ENCODE results near the gene NPTXR.

DNA sequence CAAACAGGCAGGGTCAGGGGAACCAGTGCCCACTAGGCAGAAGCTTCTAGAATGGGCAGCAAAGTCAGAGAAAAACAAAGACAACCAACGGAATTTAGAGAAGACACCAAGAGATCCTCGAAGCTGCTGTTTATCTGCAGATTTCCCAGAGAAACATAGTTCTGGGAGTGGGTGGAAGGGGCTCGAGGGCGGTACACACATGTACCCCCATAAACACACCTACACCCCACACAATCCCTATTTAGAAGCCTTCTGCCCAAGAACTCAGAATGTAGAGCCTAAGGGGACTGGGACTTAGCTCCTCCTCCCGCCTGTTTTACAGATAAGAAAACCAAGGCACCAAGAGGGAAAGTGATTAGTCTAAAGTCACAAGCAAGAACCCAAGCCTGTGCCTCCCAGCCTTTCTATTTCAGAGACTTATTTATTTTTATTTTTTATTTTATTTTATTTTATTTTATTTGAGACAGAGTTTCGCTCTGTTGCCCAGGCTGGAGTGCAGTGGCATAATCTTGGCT is 6.4 kb downstream of the NPTXR start:
- TF ChIP-seq SMC3 (IDR thresholded peaks at IDR 0.05; ENCODE audit: low read depth, low read length) (no peak), CTCF (conservative IDR thresholded peaks at IDR 0.05; ENCODE audit: low read depth, low read length) (no peak), POLR2A (IDR thresholded peaks at IDR 0.05; ENCODE audit: low read depth, low read length) (no peak), MXI1 (IDR thresholded peaks at IDR 0.05; ENCODE audit: borderline replicate concordance, low read depth, low read length) (no peak), NFE2L2 (IDR thresholded peaks at IDR 0.05; ENCODE audit: low read depth, low read length) (no peak), RAD21 (IDR thresholded peaks at IDR 0.05; ENCODE audit: low read length) (no peak), RFX5 (IDR thresholded peaks at IDR 0.05; ENCODE audit: low read depth, low read length) (no peak), BHLHE40 (IDR thresholded peaks at IDR 0.05; ENCODE audit: low read depth, low read length) (no peak), MAFK (IDR thresholded peaks at IDR 0.05; ENCODE audit: low read depth, low read length) (no peak), MAZ (IDR thresholded peaks at IDR 0.05; ENCODE audit: borderline replicate concordance, low read depth, low read length) (no peak), RCOR1 (IDR thresholded peaks at IDR 0.05; ENCODE audit: insufficient replicate concordance, low read length) (no peak)
- TF ChIP-seq, protein P1, sequence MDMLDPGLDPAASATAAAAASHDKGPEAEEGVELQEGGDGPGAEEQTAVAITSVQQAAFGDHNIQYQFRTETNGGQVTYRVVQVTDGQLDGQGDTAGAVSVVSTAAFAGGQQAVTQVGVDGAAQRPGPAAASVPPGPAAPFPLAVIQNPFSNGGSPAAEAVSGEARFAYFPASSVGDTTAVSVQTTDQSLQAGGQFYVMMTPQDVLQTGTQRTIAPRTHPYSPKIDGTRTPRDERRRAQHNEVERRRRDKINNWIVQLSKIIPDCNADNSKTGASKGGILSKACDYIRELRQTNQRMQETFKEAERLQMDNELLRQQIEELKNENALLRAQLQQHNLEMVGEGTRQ (IDR thresholded peaks at IDR 0.05; ENCODE audit: low read depth, low read length) = no peak
- TF ChIP-seq, protein P2, sequence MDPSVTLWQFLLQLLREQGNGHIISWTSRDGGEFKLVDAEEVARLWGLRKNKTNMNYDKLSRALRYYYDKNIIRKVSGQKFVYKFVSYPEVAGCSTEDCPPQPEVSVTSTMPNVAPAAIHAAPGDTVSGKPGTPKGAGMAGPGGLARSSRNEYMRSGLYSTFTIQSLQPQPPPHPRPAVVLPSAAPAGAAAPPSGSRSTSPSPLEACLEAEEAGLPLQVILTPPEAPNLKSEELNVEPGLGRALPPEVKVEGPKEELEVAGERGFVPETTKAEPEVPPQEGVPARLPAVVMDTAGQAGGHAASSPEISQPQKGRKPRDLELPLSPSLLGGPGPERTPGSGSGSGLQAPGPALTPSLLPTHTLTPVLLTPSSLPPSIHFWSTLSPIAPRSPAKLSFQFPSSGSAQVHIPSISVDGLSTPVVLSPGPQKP (IDR thresholded peaks at IDR 0.05; ENCODE audit: borderline replicate concordance, low read depth, low read length) = no peak

Measured in IMR-90 (cell line).